ENCODE measurements around the gene MACROD2. TPM values are rescaled to one million over a fixed set of nuclear protein-coding genes. Genes with fewer than 3 reads are reported as not detected.
"Not testable (repeated sequence)": the region's sequence is repeated elsewhere in the genome, so short reads cannot be mapped to it uniquely, and the experiment has no call there.

Gene MACROD2
- total RNA-seq, 2 donors from 2014 or later = 0.95 to 4.2 TPM

- H3K4me3 ChIP-seq = no peak overlapping the region
- H3K4me1 ChIP-seq (ENCODE audit: control insufficient read depth in 1 of 2, low read depth in 2 of 2) = no peaks in the 10 kb centered on the region
- H3K27ac ChIP-seq = no peak overlapping the region
- DNase-seq (ENCODE audit: low spot score) (no peak), ATAC-seq (ENCODE audit: insufficient number of reproducible peaks, low FRiP score, low read depth) (no peak)
- H3K27me3 ChIP-seq (replicated peaks; ENCODE audit: insufficient read depth) = no peaks in the 10 kb centered on the region
- no peaks in the 10 kb centered on the region for H3K36me3 ChIP-seq
- TF ChIP-seq CTCF (IDR thresholded peaks at IDR 0.05) = no peak
- H3K9me3 ChIP-seq = no peaks in the 10 kb centered on the region
These were observed 970.9 kb downstream of the MACROD2 start for GRCh38 chr20:14966203-14966602.

- Histone ChIP-seq H3K27ac (no peak overlapping the region), H3K4me3 (no peak overlapping the region), H3K4me1 (ENCODE audit: control insufficient read depth in 1 of 2, low read depth in 2 of 2) (no peaks in the 10 kb centered on the region), H3K36me3 (no peaks in the 10 kb centered on the region), H3K27me3 (replicated peaks; ENCODE audit: insufficient read depth) (no peaks in the 10 kb centered on the region), H3K9me3 (no peaks in the 10 kb centered on the region)
- no peak for TF ChIP-seq CTCF (IDR thresholded peaks at IDR 0.05)
- DNase-seq (ENCODE audit: low spot score) (no peak), ATAC-seq (ENCODE audit: insufficient number of reproducible peaks, low FRiP score, low read depth) (no peak)
These were observed 971.5 kb downstream of the MACROD2 start for GRCh38 chr20:14966808-14967207.

GRCh38 chr20:14972256-14972655 lies 976.9 kb downstream of the MACROD2 start:
- DNase-seq (ENCODE audit: low spot score) (no peak), ATAC-seq (ENCODE audit: insufficient number of reproducible peaks, low FRiP score, low read depth) (no peak)
- no peak for TF ChIP-seq CTCF (IDR thresholded peaks at IDR 0.05)
- Histone ChIP-seq H3K4me3 (no peak overlapping the region), H3K36me3 (no peaks in the 10 kb centered on the region), H3K4me1 (ENCODE audit: control insufficient read depth in 1 of 2, low read depth in 2 of 2) (no peaks in the 10 kb centered on the region), H3K9me3 (no peaks in the 10 kb centered on the region), H3K27ac (no peak overlapping the region), H3K27me3 (replicated peaks; ENCODE audit: insufficient read depth) (no peaks in the 10 kb centered on the region)

GRCh38 chr20:14972690-14973089 lies 977.4 kb downstream of the MACROD2 start:
- DNase-seq (ENCODE audit: low spot score) (no peak), ATAC-seq (ENCODE audit: insufficient number of reproducible peaks, low FRiP score, low read depth) (no peak)
- H3K4me3 ChIP-seq = no peak overlapping the region
- H3K27ac ChIP-seq = no peak overlapping the region
- no peaks in the 10 kb centered on the region for H3K36me3 ChIP-seq
- no peaks in the 10 kb centered on the region for H3K27me3 ChIP-seq (replicated peaks; ENCODE audit: insufficient read depth)
- H3K9me3 ChIP-seq = no peaks in the 10 kb centered on the region
- TF ChIP-seq CTCF (IDR thresholded peaks at IDR 0.05) = no peak
- no peaks in the 10 kb centered on the region for H3K4me1 ChIP-seq (ENCODE audit: control insufficient read depth in 1 of 2, low read depth in 2 of 2)

- no peak overlapping the region for H3K4me3 ChIP-seq
These were observed 984.2 kb downstream of the MACROD2 start for GRCh38 chr20:14979453-14979986.

GRCh38 chr20:14981486-14981885 lies 986.2 kb downstream of the MACROD2 start:
- not testable (repeated sequence) for H3K9me3 ChIP-seq; H3K36me3 ChIP-seq; H3K27me3 ChIP-seq (replicated peaks; ENCODE audit: insufficient read depth); DNase-seq (ENCODE audit: low spot score); H3K4me3 ChIP-seq; ATAC-seq (ENCODE audit: insufficient number of reproducible peaks, low FRiP score, low read depth); H3K27ac ChIP-seq
- peaks cover 5 to 12% of the 10 kb centered on the region in 2 donors for H3K4me1 ChIP-seq (ENCODE audit: control insufficient read depth in 1 of 2, low read depth in 2 of 2)

More at GRCh38 chr20:14979453-14979986, 984.2 kb downstream of the MACROD2 start:
- no peaks in the 10 kb centered on the region for H3K36me3 ChIP-seq
- no peaks in the 10 kb centered on the region for H3K4me1 ChIP-seq (ENCODE audit: control insufficient read depth in 1 of 2, low read depth in 2 of 2)
- no peaks in the 10 kb centered on the region for H3K9me3 ChIP-seq
- DNase-seq (ENCODE audit: low spot score) = no peak
- no peak for TF ChIP-seq CTCF (IDR thresholded peaks at IDR 0.05)
- H3K27ac ChIP-seq = no peak overlapping the region
- no peaks in the 10 kb centered on the region for H3K27me3 ChIP-seq (replicated peaks; ENCODE audit: insufficient read depth)
- ATAC-seq (ENCODE audit: insufficient number of reproducible peaks, low FRiP score, low read depth) = no peak

GRCh38 chr20:14982324-14982723 lies 987.0 kb downstream of the MACROD2 start:
- not testable (repeated sequence) for ATAC-seq (ENCODE audit: insufficient number of reproducible peaks, low FRiP score, low read depth); H3K36me3 ChIP-seq; H3K4me3 ChIP-seq; H3K9me3 ChIP-seq; DNase-seq (ENCODE audit: low spot score); H3K27me3 ChIP-seq (replicated peaks; ENCODE audit: insufficient read depth); H3K27ac ChIP-seq
- H3K4me1 ChIP-seq (ENCODE audit: control insufficient read depth in 1 of 2, low read depth in 2 of 2) = peaks cover 5 to 12% of the 10 kb centered on the region in 2 donors
